Neural cell (in vitro differentiated cells): ENCODE results near the gene MAGOHB.

ENCODE experiments used
- CTCF ChIP-seq: fragments of 450-650 bp; IDR thresholded peaks from 2 replicates; pipeline ENCODE4 v1.5.1; 2014; ENCODE audit warnings: antibody characterized with exemption, mild to moderate bottlenecking, moderate library complexity; ENCODE audit not compliant: poor library complexity, severe bottlenecking
- EP300 ChIP-seq: fragments of 450-650 bp; conservative IDR thresholded peaks from 2 replicates; pipeline ENCODE4 v1.6.1; 2014; ENCODE audit warnings: antibody characterized with exemption, mild to moderate bottlenecking, moderate library complexity; ENCODE audit not compliant: poor library complexity, severe bottlenecking
- REST ChIP-seq: IDR thresholded peaks from 2 replicates; pipeline ENCODE4 v1.6.1; 2012; ENCODE audit warnings: borderline replicate concordance

- TF ChIP-seq REST, result no peak
- TF ChIP-seq EP300, result no peak
- no peak for TF ChIP-seq CTCF
These were observed 9.7 kb upstream of the MAGOHB start for GRCh38 chr12:10623131-10623530.
